Upper lobe of left lung (tissue), 4 donors: ENCODE results near the gene LSM8.

Experiments used
- CTCF ChIP-seq, 6 experiments: fragments of 450-650 bp in 4 of 6; fragments of 200-600 bp in 2 of 6; sonication (generic) in 2 of 6; IDR thresholded peaks; one replicate each; pipeline ENCODE4 v1.5.1; 2016 to 2019; ENCODE audit warnings: antibody characterized with exemption in 6 of 6
- EP300 ChIP-seq, 4 donors: sonication (generic); formaldehyde crosslinking; IDR thresholded peaks; one replicate each; pipeline ENCODE4 v1.5.1; 2017; ENCODE audit warnings: antibody characterized with exemption in 4 of 4, control low read depth in 2 of 4
- POLR2A ChIP-seq, 4 donors: fragments of 450-650 bp; IDR thresholded peaks; one replicate each; pipeline ENCODE4 v1.5.1; 2016 to 2017; ENCODE audit warnings: antibody characterized with exemption in 4 of 4, mild to moderate bottlenecking in 2 of 4
- POLR2AphosphoS5 ChIP-seq, 2 donors: sonication (generic); formaldehyde crosslinking; IDR thresholded peaks; one replicate each; pipeline ENCODE4 v1.5.1; 2017; ENCODE audit warnings: antibody characterized with exemption in 2 of 2

DNA sequence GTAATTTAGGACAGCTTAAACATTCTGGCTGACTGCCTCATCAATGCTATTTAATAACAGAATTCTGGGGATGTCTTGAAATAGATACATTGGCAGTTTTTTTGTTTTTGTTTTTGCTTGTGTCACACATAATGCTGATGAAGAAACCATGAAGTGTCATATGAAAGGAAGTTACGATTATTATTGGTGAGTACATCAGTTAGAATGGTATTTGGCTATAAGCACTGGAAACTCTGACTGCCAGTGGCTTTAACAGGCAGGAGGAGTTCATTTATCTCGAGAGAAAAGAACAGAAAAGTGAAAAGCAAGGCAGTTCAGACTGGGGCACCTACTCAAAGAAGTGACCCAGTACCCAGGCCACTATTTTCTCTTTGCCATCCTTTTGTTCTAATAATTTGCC lies 18.1 kb downstream of the LSM8 start:
- no peak for TF ChIP-seq POLR2AphosphoS5 (IDR thresholded peaks at IDR 0.05)
- TF ChIP-seq CTCF (IDR thresholded peaks at IDR 0.05), result no peak
- TF ChIP-seq EP300 (IDR thresholded peaks at IDR 0.05), result no peak
- no peak for TF ChIP-seq POLR2A (IDR thresholded peaks at IDR 0.05)
